Measurements from ENCODE around the gene EPHA3. TPM values are rescaled to one million over a fixed set of nuclear protein-coding genes. Genes with fewer than 3 reads are reported as not detected.

The EPHA3 gene
- total RNA-seq, 1 donor from 2014 or later: 27.7 TPM

DNA sequence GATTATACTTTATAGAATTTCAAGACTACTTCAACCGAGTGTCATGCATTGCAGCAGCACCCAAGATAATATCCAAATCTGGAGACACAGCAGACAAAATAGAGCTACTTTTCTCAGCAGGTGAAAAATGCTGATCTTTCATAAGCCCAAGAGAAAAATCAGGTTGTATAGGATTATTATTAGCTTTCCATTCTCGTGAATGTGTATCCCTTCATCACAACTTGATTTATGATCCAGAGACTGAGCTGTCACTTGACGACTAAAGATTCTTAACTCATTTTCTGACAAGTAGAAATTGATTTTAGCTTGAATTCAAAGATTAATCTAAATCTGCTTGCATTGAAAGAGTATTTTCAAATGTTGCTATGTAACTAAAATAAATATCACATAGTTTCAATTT lies 32.4 kb downstream of the EPHA3 start:
- H3K27ac ChIP-seq (ENCODE audit: low read depth, low read length): no peak overlapping the region
- no peak overlapping the region for H3K4me3 ChIP-seq (ENCODE audit: low read length in 3 of 3)
- H3K4me1 ChIP-seq (ENCODE audit: control insufficient read depth in 3 of 3, insufficient read depth in 3 of 3, low read length in 3 of 3): no peaks in the 10 kb centered on the region
- H3K36me3 ChIP-seq (ENCODE audit: control insufficient read depth in 3 of 3, insufficient read depth in 3 of 3, low read length in 3 of 3): no peaks in the 10 kb centered on the region
- H3K27me3 ChIP-seq (ENCODE audit: control insufficient read depth in 3 of 3, insufficient read depth in 3 of 3, low read length in 3 of 3): no peaks in the 10 kb centered on the region
- no peak overlapping the region for H3K9ac ChIP-seq (ENCODE audit: low read depth in 1 of 3, low read length in 3 of 3)
- H3K9me3 ChIP-seq (ENCODE audit: control insufficient read depth in 3 of 3, low read length in 3 of 3): no peaks in the 10 kb centered on the region

DNA sequence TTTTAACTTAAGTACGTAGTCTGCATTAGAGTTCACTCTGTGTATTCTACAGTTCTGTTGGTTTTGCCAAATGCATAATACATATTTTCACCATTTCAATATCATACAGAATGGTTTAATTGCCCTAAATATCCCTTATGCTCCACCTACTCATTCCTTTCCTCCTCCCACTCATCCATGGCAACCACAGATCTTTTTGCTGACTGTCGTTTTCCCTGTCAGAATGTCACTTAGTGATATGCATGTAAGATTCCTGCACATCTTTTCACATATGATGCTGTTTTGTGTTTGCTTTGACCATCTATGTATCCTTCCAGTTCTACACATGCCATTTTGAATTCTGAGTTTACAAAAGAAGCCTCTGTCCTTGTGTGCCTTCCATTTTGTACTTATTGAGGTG lies 36.7 kb downstream of the EPHA3 start:
- Histone ChIP-seq H3K9ac (ENCODE audit: low read depth in 1 of 3, low read length in 3 of 3) (no peak overlapping the region), H3K9me3 (ENCODE audit: control insufficient read depth in 3 of 3, low read length in 3 of 3) (no peaks in the 10 kb centered on the region)

DNA sequence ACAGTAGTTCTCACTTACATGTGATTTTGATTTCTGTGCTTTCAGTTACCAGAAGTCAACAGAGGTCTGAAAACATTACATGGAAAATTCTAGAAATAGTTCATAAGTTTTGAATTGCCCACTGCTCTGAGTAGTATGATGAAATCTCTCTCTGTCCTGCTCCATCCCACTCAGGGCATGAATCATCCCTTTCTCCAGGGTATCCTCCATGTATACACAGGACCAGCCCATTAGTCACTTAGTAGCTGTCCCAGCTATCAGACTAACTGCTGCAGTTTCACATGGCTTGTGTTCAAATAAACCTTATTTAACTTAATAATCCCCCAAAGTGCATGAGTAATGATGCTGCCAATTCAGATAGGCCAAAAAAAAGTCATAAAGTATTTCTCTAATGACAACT lies 38.6 kb downstream of the EPHA3 start:
- no peak overlapping the region for H3K27ac ChIP-seq (ENCODE audit: low read depth, low read length)
- no peaks in the 10 kb centered on the region for H3K4me1 ChIP-seq (ENCODE audit: control insufficient read depth in 3 of 3, insufficient read depth in 3 of 3, low read length in 3 of 3)
- H3K27me3 ChIP-seq (ENCODE audit: control insufficient read depth in 3 of 3, insufficient read depth in 3 of 3, low read length in 3 of 3): no peaks in the 10 kb centered on the region
- H3K4me3 ChIP-seq (ENCODE audit: low read length in 3 of 3): no peak overlapping the region
- no peaks in the 10 kb centered on the region for H3K9me3 ChIP-seq (ENCODE audit: control insufficient read depth in 3 of 3, low read length in 3 of 3)
- no peak overlapping the region for H3K9ac ChIP-seq (ENCODE audit: low read depth in 1 of 3, low read length in 3 of 3)
- no peaks in the 10 kb centered on the region for H3K36me3 ChIP-seq (ENCODE audit: control insufficient read depth in 3 of 3, insufficient read depth in 3 of 3, low read length in 3 of 3)

More for the DNA sequence above, 36.7 kb downstream of the EPHA3 start:
- Histone ChIP-seq H3K4me3 (ENCODE audit: low read length in 3 of 3) (no peak overlapping the region), H3K36me3 (ENCODE audit: control insufficient read depth in 3 of 3, insufficient read depth in 3 of 3, low read length in 3 of 3) (no peaks in the 10 kb centered on the region), H3K27ac (ENCODE audit: low read depth, low read length) (no peak overlapping the region), H3K27me3 (ENCODE audit: control insufficient read depth in 3 of 3, insufficient read depth in 3 of 3, low read length in 3 of 3) (no peaks in the 10 kb centered on the region), H3K4me1 (ENCODE audit: control insufficient read depth in 3 of 3, insufficient read depth in 3 of 3, low read length in 3 of 3) (no peaks in the 10 kb centered on the region)

DNA sequence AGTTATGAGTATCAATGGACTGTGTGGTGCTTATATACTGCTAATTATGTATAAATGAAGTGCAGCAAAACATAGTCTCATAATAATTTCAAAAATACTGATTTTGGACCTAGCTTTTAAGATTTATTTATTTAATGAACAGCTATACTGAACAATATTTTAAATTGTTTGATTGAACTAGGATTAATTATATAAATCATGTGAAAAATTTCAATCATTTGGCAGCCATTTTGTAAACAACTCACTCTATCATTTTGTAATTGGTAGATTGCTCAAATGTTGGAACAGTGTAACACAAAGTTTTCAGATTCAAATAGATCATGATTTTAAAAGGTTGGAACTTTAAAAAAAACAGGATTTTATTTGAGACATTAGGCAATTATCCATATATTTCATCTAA lies 47.0 kb downstream of the EPHA3 start:
- Histone ChIP-seq H3K9me3 (ENCODE audit: control insufficient read depth in 3 of 3, low read length in 3 of 3) (no peaks in the 10 kb centered on the region), H3K4me3 (ENCODE audit: low read length in 3 of 3) (no peak overlapping the region), H3K4me1 (ENCODE audit: control insufficient read depth in 3 of 3, insufficient read depth in 3 of 3, low read length in 3 of 3) (no peaks in the 10 kb centered on the region), H3K36me3 (ENCODE audit: control insufficient read depth in 3 of 3, insufficient read depth in 3 of 3, low read length in 3 of 3) (no peaks in the 10 kb centered on the region), H3K27ac (ENCODE audit: low read depth, low read length) (no peak overlapping the region), H3K9ac (ENCODE audit: low read depth in 1 of 3, low read length in 3 of 3) (no peak overlapping the region), H3K27me3 (ENCODE audit: control insufficient read depth in 3 of 3, insufficient read depth in 3 of 3, low read length in 3 of 3) (no peaks in the 10 kb centered on the region)

DNA sequence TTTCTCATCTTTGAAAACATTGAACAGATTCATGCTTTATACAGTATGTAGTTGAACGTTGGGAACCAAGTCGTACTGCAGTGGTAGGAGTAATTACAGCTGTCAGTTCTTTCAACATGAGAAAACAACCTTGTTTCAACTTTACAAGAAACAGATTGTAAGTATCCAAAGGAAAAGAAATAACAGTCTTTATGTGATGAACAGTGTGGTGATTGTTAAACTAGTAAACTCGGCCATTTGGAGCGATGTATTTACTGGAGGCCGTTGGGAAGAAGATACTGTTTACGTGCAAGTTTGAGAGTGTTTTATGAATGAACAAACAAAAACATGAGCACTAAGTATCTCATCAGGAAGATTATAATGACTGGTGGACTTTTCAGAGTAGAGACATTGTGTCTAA lies 48.4 kb downstream of the EPHA3 start:
- Histone ChIP-seq H3K4me3 (ENCODE audit: low read length in 3 of 3) (no peak overlapping the region), H3K9me3 (ENCODE audit: control insufficient read depth in 3 of 3, low read length in 3 of 3) (no peaks in the 10 kb centered on the region), H3K27ac (ENCODE audit: low read depth, low read length) (no peak overlapping the region), H3K27me3 (ENCODE audit: control insufficient read depth in 3 of 3, insufficient read depth in 3 of 3, low read length in 3 of 3) (no peaks in the 10 kb centered on the region), H3K4me1 (ENCODE audit: control insufficient read depth in 3 of 3, insufficient read depth in 3 of 3, low read length in 3 of 3) (no peaks in the 10 kb centered on the region), H3K36me3 (ENCODE audit: control insufficient read depth in 3 of 3, insufficient read depth in 3 of 3, low read length in 3 of 3) (no peaks in the 10 kb centered on the region), H3K9ac (ENCODE audit: low read depth in 1 of 3, low read length in 3 of 3) (no peak overlapping the region)

DNA sequence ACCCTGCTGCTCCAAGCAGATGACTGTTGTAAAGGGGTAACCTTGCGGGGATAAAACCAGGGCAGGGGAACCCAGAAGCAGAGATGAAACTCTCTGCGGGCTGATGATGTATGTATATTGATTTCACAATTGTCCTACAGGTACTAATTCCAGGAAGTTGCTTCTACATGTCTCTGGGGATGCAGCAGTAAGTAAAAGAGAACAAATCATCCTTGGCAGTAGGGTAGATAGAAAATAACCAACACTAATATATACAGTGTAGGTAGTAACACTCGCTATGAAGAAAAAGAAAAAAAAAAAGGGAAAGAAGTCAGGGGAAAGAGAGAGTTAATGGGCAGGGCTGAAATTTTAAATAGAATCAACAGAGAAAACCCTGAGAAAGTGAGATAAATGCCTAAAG lies 50.2 kb downstream of the EPHA3 start:
- Histone ChIP-seq H3K27ac (ENCODE audit: low read depth, low read length) (no peak overlapping the region), H3K9ac (ENCODE audit: low read depth in 1 of 3, low read length in 3 of 3) (no peak overlapping the region), H3K4me1 (ENCODE audit: control insufficient read depth in 3 of 3, insufficient read depth in 3 of 3, low read length in 3 of 3) (no peaks in the 10 kb centered on the region), H3K36me3 (ENCODE audit: control insufficient read depth in 3 of 3, insufficient read depth in 3 of 3, low read length in 3 of 3) (no peaks in the 10 kb centered on the region), H3K27me3 (ENCODE audit: control insufficient read depth in 3 of 3, insufficient read depth in 3 of 3, low read length in 3 of 3) (no peaks in the 10 kb centered on the region), H3K9me3 (ENCODE audit: control insufficient read depth in 3 of 3, low read length in 3 of 3) (no peaks in the 10 kb centered on the region), H3K4me3 (ENCODE audit: low read length in 3 of 3) (no peak overlapping the region)

DNA sequence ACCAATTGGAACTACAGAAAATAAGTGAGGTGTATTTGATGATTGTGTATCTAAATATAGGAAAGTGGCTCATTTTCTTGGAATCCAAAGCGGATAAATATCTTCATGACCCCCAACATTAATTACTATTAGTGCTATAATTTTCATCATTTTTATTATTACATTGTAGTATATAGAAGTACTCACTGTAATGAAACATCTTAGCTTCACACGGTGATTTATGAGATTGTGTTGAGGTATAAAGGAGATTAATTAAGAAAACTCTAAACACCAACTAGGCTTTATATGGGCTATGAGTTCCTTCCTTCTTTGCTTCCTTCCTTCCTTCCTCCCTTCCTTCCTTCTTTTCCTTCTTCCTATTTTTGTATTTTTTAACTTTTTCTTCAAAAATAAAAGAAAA lies 52.2 kb downstream of the EPHA3 start:
- H3K9me3 ChIP-seq (ENCODE audit: control insufficient read depth in 3 of 3, low read length in 3 of 3): no peaks in the 10 kb centered on the region
- H3K4me3 ChIP-seq (ENCODE audit: low read length in 3 of 3): no peak overlapping the region
- H3K9ac ChIP-seq (ENCODE audit: low read depth in 1 of 3, low read length in 3 of 3): no peak overlapping the region
- H3K27ac ChIP-seq (ENCODE audit: low read depth, low read length): no peak overlapping the region
- no peaks in the 10 kb centered on the region for H3K27me3 ChIP-seq (ENCODE audit: control insufficient read depth in 3 of 3, insufficient read depth in 3 of 3, low read length in 3 of 3)
- no peaks in the 10 kb centered on the region for H3K4me1 ChIP-seq (ENCODE audit: control insufficient read depth in 3 of 3, insufficient read depth in 3 of 3, low read length in 3 of 3)
- H3K36me3 ChIP-seq (ENCODE audit: control insufficient read depth in 3 of 3, insufficient read depth in 3 of 3, low read length in 3 of 3): no peaks in the 10 kb centered on the region

DNA sequence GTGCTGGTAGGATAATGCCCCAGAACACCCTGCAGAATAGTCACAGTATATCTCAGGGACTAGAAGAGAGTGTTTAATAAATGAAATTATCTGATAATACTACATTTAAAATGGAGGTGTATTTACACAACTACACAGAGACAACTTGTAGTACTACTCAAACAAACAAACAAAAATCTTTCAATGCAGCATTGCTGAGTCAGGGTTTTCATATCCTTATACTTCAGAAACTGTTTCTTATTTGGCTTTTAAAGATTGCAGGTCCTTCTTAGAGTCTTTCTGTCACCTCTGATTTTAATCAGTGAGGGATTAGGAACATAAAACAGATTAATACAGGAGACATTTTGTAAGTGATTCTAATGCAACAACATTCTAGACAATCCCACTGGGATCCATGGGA lies 57.4 kb downstream of the EPHA3 start:
- no peaks in the 10 kb centered on the region for H3K4me1 ChIP-seq (ENCODE audit: control insufficient read depth in 3 of 3, insufficient read depth in 3 of 3, low read length in 3 of 3)

DNA sequence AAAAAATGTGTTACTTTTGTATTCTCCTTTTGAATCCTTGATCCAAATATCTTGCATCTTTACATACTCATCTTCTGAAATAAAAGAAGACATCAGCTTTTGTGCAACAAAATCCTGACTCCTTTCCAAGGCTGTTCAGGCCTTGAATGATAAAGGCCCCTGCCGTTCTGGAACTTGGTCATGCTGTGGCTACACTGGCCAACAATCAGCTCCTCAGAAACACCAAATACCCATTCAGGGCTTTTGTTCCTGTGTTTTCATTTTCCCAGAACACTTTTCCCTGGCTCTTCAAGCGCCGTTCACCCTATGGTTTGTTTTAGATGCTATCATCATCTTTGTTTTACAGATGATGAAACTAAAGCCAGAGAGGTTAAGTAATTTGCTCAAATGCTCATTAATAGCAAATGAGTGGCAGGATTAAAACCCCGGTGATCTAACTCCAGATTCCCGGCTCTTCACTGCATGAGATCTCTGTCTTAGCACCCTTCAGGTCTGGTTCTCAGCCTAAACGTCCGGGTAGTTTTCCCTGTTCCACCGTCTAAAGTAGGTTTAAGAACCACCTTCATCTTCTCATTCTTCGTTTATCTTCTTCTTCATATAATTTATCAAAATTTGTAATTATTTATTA lies 58.3 kb downstream of the EPHA3 start:
- Histone ChIP-seq H3K27me3 (ENCODE audit: control insufficient read depth in 3 of 3, insufficient read depth in 3 of 3, low read length in 3 of 3) (no peaks in the 10 kb centered on the region), H3K4me3 (ENCODE audit: low read length in 3 of 3) (no peak overlapping the region), H3K9me3 (ENCODE audit: control insufficient read depth in 3 of 3, low read length in 3 of 3) (no peaks in the 10 kb centered on the region), H3K27ac (ENCODE audit: low read depth, low read length) (no peak overlapping the region), H3K4me1 (ENCODE audit: control insufficient read depth in 3 of 3, insufficient read depth in 3 of 3, low read length in 3 of 3) (no peaks in the 10 kb centered on the region), H3K9ac (ENCODE audit: low read depth in 1 of 3, low read length in 3 of 3) (no peak overlapping the region), H3K36me3 (ENCODE audit: control insufficient read depth in 3 of 3, insufficient read depth in 3 of 3, low read length in 3 of 3) (no peaks in the 10 kb centered on the region)

More for the DNA sequence above, 57.4 kb downstream of the EPHA3 start:
- Histone ChIP-seq H3K27ac (ENCODE audit: low read depth, low read length) (no peak overlapping the region), H3K27me3 (ENCODE audit: control insufficient read depth in 3 of 3, insufficient read depth in 3 of 3, low read length in 3 of 3) (no peaks in the 10 kb centered on the region), H3K9ac (ENCODE audit: low read depth in 1 of 3, low read length in 3 of 3) (no peak overlapping the region), H3K9me3 (ENCODE audit: control insufficient read depth in 3 of 3, low read length in 3 of 3) (no peaks in the 10 kb centered on the region), H3K36me3 (ENCODE audit: control insufficient read depth in 3 of 3, insufficient read depth in 3 of 3, low read length in 3 of 3) (no peaks in the 10 kb centered on the region), H3K4me3 (ENCODE audit: low read length in 3 of 3) (no peak overlapping the region)

DNA sequence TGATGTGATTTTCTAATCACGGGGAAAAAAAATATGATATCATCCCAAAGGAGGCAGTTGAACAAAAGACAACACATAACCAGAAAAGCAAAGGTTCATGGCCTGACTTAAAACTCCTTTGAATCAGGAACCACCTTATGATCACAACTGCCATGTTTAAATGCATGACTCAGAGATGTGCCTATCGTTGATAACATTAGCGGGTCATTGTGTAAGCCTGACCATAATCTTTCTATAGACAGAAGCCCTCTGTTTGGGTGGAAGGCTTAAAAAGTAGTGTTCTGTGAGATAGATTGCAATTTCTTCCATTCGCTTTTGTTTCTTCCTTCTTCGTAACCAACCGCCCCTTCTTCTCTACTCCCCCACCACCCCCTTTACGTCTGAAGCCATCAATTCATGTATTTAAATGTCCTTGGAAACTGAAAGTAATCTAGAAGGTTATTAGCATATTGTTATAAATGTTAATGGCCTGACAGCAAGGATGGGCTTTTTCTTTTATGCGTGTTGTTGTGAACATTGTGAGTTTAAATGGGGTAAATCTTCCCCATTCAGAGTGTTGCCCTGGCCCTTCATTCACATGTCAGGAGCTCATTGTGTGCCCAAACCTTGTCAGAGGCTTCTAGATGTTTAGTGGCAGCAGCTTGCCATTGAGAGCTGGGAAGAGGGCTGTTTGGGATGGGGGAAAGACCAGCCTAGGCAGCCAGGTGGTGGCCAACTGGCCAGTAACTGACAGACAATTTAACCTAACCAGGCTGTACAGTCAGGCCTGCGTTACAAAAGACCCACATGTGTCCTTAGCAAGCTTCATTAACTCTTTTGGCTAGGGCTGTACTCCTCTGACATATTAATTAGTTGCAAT lies 64.5 kb downstream of the EPHA3 start:
- Histone ChIP-seq H3K4me1 (ENCODE audit: control insufficient read depth in 3 of 3, insufficient read depth in 3 of 3, low read length in 3 of 3) (no peaks in the 10 kb centered on the region), H3K9ac (ENCODE audit: low read depth in 1 of 3, low read length in 3 of 3) (no peak overlapping the region)

More for the DNA sequence above, 64.5 kb downstream of the EPHA3 start:
- no peak overlapping the region for H3K27ac ChIP-seq (ENCODE audit: low read depth, low read length)
- H3K4me3 ChIP-seq (ENCODE audit: low read length in 3 of 3): no peak overlapping the region
- H3K36me3 ChIP-seq (ENCODE audit: control insufficient read depth in 3 of 3, insufficient read depth in 3 of 3, low read length in 3 of 3): no peaks in the 10 kb centered on the region
- H3K9me3 ChIP-seq (ENCODE audit: control insufficient read depth in 3 of 3, low read length in 3 of 3): no peaks in the 10 kb centered on the region
- H3K27me3 ChIP-seq (ENCODE audit: control insufficient read depth in 3 of 3, insufficient read depth in 3 of 3, low read length in 3 of 3): no peaks in the 10 kb centered on the region

Measured in skeletal muscle tissue (tissue), 4 donors.